Testis (tissue), 3 donors: ENCODE results near the gene EXOC4. TPM values are rescaled to one million over a fixed set of nuclear protein-coding genes. Genes with fewer than 3 reads are reported as not detected.

Experiments
- DNase-seq: peaks from one replicate; pipeline ENCODE4 v3.0.0-alpha.2; 2019
- H3K27ac ChIP-seq, 2 donors: fragments of 200-600 bp; sonication (generic); one replicate each; pipeline ENCODE4 v1.5.1; 2019
- H3K27me3 ChIP-seq: fragments of 200-600 bp; sonication (generic); one replicate; pipeline ENCODE4 v1.5.1; 2019
- H3K36me3 ChIP-seq: fragments of 200-600 bp; sonication (generic); one replicate; pipeline ENCODE4 v1.5.1; 2017; ENCODE audit warnings: low read depth; ENCODE audit errors: missing control alignments
- H3K4me1 ChIP-seq: fragments of 200-600 bp; sonication (generic); one replicate; pipeline ENCODE4 v1.5.1; 2019
- H3K4me3 ChIP-seq, 2 donors: fragments of 200-600 bp; sonication (generic); one replicate each; pipeline ENCODE4 v1.5.1; 2017 to 2019
- H3K9me3 ChIP-seq: fragments of 200-600 bp; sonication (generic); one replicate; pipeline ENCODE4 v1.5.1; 2017
- POLR2A ChIP-seq: fragments of 450-650 bp; IDR thresholded peaks from one replicate; pipeline ENCODE4 v1.6.1; 2017; ENCODE audit warnings: antibody characterized with exemption, mild to moderate bottlenecking, moderate library complexity
- WGBS, 2 donors: methylation state at CpG; one replicate each; pipeline ENCODE4 v1.1.5; 2018; 5-methylcytosine and 5-hydroxymethylcytosine counted together
- intact Hi-C: fragments of 100-400 bp; cut with DNase I; formaldehyde crosslinking; loops from one replicate; pipeline ENCODE4 v1.15.1; 2023; ENCODE audit warnings: low total_unique reads
- polyA plus RNA-seq: library from polyadenylated mRNA; stranded (reverse); fragments of 350-450 nt; fragmentation: Illumina TruSeq; extraction: RNeasy Lipid Tissue Mini Kit (QIAGEN cat#74804); gene quantifications from one replicate; pipeline ENCODE4 v1.2.3, GENCODE V29; 2014; ENCODE audit warnings: low read depth, low replicate concordance; ENCODE audit not compliant: insufficient read depth
- total RNA-seq, 2 donors: library from RNA; depleted of rRNA; stranded (reverse); fragments of >200 nt; gene quantifications; one replicate each; pipeline ENCODE4 v1.2.3, GENCODE V29; 2016
- TF ChIP-seq, protein P1 (sequence below), 3 experiments: fragments of 450-650 bp in 2 of 3; fragments of 200-600 bp in 1 of 3; sonication (generic) in 1 of 3; IDR thresholded peaks; one replicate each; pipeline ENCODE4 v1.5.1; 2016 to 2019; ENCODE audit warnings: antibody characterized with exemption in 3 of 3, mild to moderate bottlenecking in 2 of 3, moderate library complexity in 1 of 3

Gene EXOC4
- total and polyA plus RNA-seq, 3 donors from 2014 or later, result 47.4 to 169 (median 142) TPM

DNA sequence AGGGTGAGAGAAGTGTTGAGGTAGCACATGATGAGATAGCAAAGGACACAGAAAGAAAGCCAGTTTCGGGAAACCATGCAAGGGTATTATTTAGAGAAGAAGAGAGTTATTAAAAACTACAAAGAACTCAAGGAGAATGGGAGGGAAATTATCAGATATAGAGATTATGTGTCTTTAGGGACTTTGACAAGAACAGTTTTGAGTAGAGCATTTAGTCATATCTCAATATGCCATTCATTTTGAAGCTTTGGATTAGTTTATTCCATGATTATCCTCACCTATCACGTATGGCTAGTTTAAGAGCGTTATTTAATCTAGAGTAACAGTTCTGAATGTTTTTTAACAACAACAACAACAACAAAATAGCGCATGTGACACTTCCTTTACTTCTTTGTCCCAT lies 409.4 kb downstream of the EXOC4 start:
- H3K36me3 ChIP-seq, result no peaks in the 10 kb centered on the region
- intact Hi-C loops, result no loop called here
- 92 to 95% methylated on average over 4 of the region's 4 CpGs for WGBS, 2 donors
- no peaks in the 10 kb centered on the region for H3K9me3 ChIP-seq
- no peak for DNase-seq
- TF ChIP-seq, protein P1, sequence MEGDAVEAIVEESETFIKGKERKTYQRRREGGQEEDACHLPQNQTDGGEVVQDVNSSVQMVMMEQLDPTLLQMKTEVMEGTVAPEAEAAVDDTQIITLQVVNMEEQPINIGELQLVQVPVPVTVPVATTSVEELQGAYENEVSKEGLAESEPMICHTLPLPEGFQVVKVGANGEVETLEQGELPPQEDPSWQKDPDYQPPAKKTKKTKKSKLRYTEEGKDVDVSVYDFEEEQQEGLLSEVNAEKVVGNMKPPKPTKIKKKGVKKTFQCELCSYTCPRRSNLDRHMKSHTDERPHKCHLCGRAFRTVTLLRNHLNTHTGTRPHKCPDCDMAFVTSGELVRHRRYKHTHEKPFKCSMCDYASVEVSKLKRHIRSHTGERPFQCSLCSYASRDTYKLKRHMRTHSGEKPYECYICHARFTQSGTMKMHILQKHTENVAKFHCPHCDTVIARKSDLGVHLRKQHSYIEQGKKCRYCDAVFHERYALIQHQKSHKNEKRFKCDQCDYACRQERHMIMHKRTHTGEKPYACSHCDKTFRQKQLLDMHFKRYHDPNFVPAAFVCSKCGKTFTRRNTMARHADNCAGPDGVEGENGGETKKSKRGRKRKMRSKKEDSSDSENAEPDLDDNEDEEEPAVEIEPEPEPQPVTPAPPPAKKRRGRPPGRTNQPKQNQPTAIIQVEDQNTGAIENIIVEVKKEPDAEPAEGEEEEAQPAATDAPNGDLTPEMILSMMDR (IDR thresholded peaks at IDR 0.05), result no peak
- TF ChIP-seq POLR2A, result no peak
- no peaks in the 10 kb centered on the region for H3K27me3 ChIP-seq
- no peaks in the 10 kb centered on the region for H3K4me1 ChIP-seq
- H3K4me3 ChIP-seq, result no peak overlapping the region
- no peak overlapping the region for H3K27ac ChIP-seq

- no peaks in the 10 kb centered on the region for H3K4me1 ChIP-seq
- no peak overlapping the region for H3K27ac ChIP-seq
- WGBS, 2 donors, result 92 to 93% methylated on average over 4 of the region's 4 CpGs
- no peaks in the 10 kb centered on the region for H3K27me3 ChIP-seq
- no peaks in the 10 kb centered on the region for H3K9me3 ChIP-seq
- TF ChIP-seq, protein P1 (IDR thresholded peaks at IDR 0.05), result no peak
- TF ChIP-seq POLR2A, result no peak
- H3K4me3 ChIP-seq, result no peak overlapping the region
- no peak for DNase-seq
- intact Hi-C loops, result no loop called here
- H3K36me3 ChIP-seq, result no peaks in the 10 kb centered on the region
Observed at GRCh38 chr7:133662830-133663229, 410.0 kb downstream of the EXOC4 start.

- H3K36me3 ChIP-seq, result no peaks in the 10 kb centered on the region
- H3K4me1 ChIP-seq, result no peaks in the 10 kb centered on the region
- intact Hi-C loops, result no loop called here
- no peaks in the 10 kb centered on the region for H3K27me3 ChIP-seq
- no peak for TF ChIP-seq POLR2A
- TF ChIP-seq, protein P1 (IDR thresholded peaks at IDR 0.05), result no peak
- DNase-seq, result no peak
- no peaks in the 10 kb centered on the region for H3K9me3 ChIP-seq
- no peak overlapping the region for H3K4me3 ChIP-seq
- no peak overlapping the region for H3K27ac ChIP-seq
Observed at GRCh38 chr7:133664528-133664927, 411.6 kb downstream of the EXOC4 start.

GRCh38 chr7:133668296-133669060 lies 415.6 kb downstream of the EXOC4 start:
- no peaks in the 10 kb centered on the region for H3K9me3 ChIP-seq
- no peak overlapping the region for H3K4me3 ChIP-seq
- TF ChIP-seq POLR2A, result no peak
- TF ChIP-seq, protein P1 (IDR thresholded peaks at IDR 0.05), result no peak
- intact Hi-C loops, result no loop called here
- H3K27me3 ChIP-seq, result no peaks in the 10 kb centered on the region
- 96 to 97% methylated on average over 4 of the region's 4 CpGs for WGBS, 2 donors
- no peak for DNase-seq
- no peaks in the 10 kb centered on the region for H3K36me3 ChIP-seq
- H3K27ac ChIP-seq, result no peak overlapping the region
- no peaks in the 10 kb centered on the region for H3K4me1 ChIP-seq

GRCh38 chr7:133669061-133669455 lies 416.2 kb downstream of the EXOC4 start:
- intact Hi-C loops, result no loop called here
- 78 to 87% methylated on average over 6 of the region's 6 CpGs for WGBS, 2 donors
- no peaks in the 10 kb centered on the region for H3K36me3 ChIP-seq

More at GRCh38 chr7:133669061-133669455, 416.2 kb downstream of the EXOC4 start:
- TF ChIP-seq, protein P1 (IDR thresholded peaks at IDR 0.05), result no peak
- TF ChIP-seq POLR2A, result no peak
- Histone ChIP-seq H3K9me3 (no peaks in the 10 kb centered on the region), H3K4me3 (no peak overlapping the region), H3K27me3 (no peaks in the 10 kb centered on the region), H3K27ac (no peak overlapping the region), H3K4me1 (no peaks in the 10 kb centered on the region)
- DNase-seq, result no peak
